IMR-90 (cell line): Measurements from ENCODE around the gene SPATA31C1. TPM values are rescaled to one million over a fixed set of nuclear protein-coding genes. Genes with fewer than 3 reads are reported as not detected.

Experiments
- ATAC-seq: fragments of 200-7000 bp; cut with Tn5 transposase; 2 replicates; pipeline ENCODE4 v1.9.1; 2020; ENCODE audit warnings: low read depth, mild to moderate bottlenecking, moderate library complexity
- BruUV-seq: library from RNA; stranded (reverse); fragments of 400-500 nt; replicated peaks from 2 replicates; lab custom pipeline; 2021; lab: Mats Ljungman, UMichigan
- CTCF ChIA-PET: fragments of 300-600 bp; formaldehyde crosslinking; extraction: SDS; loops from one replicate; lab custom pipeline; 2021; ENCODE audit warnings: antibody characterized with exemption; lab: Yijun Ruan, JAX
- POLR2A ChIA-PET: fragments of 300-600 bp; sonication (Branson Sonifier 250); formaldehyde crosslinking; loops from one replicate; lab custom pipeline; 2022; ENCODE audit warnings: antibody characterized with exemption; ENCODE audit not compliant: unreplicated experiment; lab: Charles Lee
- DNase-seq: peaks from one replicate; pipeline ENCODE4 v3.0.0; 2013
- H2AFZ ChIP-seq: replicated peaks from 2 replicates; pipeline ENCODE3; 2013; ENCODE audit warnings: low read length, mild to moderate bottlenecking; ENCODE audit not compliant: poor library complexity
- H2AK5ac ChIP-seq: 2 replicates; pipeline ENCODE4 v1.6.1; 2013; ENCODE audit warnings: low read depth, low read length, inconsistent platforms
- H2AK9ac ChIP-seq: replicated peaks from 2 replicates; pipeline ENCODE3; 2013; ENCODE audit warnings: mild to moderate bottlenecking, low read depth, low read length, moderate library complexity; ENCODE audit not compliant: poor library complexity
- H2BK120ac ChIP-seq: 2 replicates; pipeline ENCODE4 v1.6.1; 2013; ENCODE audit warnings: low read depth, low read length, inconsistent platforms
- H2BK15ac ChIP-seq: 3 replicates; pipeline ENCODE4 v1.6.1; 2013; ENCODE audit warnings: low read depth, low read length, inconsistent platforms
- H2BK20ac ChIP-seq: 2 replicates; pipeline ENCODE4 v1.6.1; 2013; ENCODE audit warnings: low read depth, mild to moderate bottlenecking, inconsistent platforms, low read length, moderate library complexity
- H2BK5ac ChIP-seq: 2 replicates; pipeline ENCODE4 v1.6.1; 2013; ENCODE audit warnings: mild to moderate bottlenecking, low read depth, low read length, inconsistent platforms; ENCODE audit not compliant: poor library complexity, severe bottlenecking
- H3K14ac ChIP-seq: replicated peaks from 2 replicates; pipeline ENCODE4 v1.6.1; 2013; ENCODE audit warnings: low read depth, low read length, inconsistent platforms
- H3K18ac ChIP-seq: 2 replicates; pipeline ENCODE4 v1.6.1; 2013; ENCODE audit warnings: low read depth, low read length, control low read depth
- H3K23ac ChIP-seq: 2 replicates; pipeline ENCODE4 v1.6.1; 2013; ENCODE audit warnings: low read depth, low read length, inconsistent platforms
- H3K27ac ChIP-seq: 2 replicates; pipeline ENCODE4 v1.5.1; 2013; ENCODE audit warnings: mild to moderate bottlenecking, control low read depth, low read length; ENCODE audit not compliant: insufficient read depth
- H3K27me3 ChIP-seq: 2 replicates; pipeline ENCODE4 v1.6.1; 2013; ENCODE audit warnings: low read length; ENCODE audit not compliant: control insufficient read depth, insufficient read depth
- H3K36me3 ChIP-seq: 2 replicates; pipeline ENCODE4 v1.6.1; 2013; ENCODE audit warnings: low read length, mixed read lengths; ENCODE audit not compliant: control insufficient read depth, insufficient read depth
- H3K4ac ChIP-seq: 2 replicates; pipeline ENCODE4 v1.6.1; 2013; ENCODE audit warnings: low read depth, low read length, inconsistent platforms
- H3K4me1 ChIP-seq: 2 replicates; pipeline ENCODE4 v1.6.1; 2013; ENCODE audit warnings: low read length, mixed read lengths; ENCODE audit not compliant: control insufficient read depth, insufficient read depth
- H3K4me2 ChIP-seq: 2 replicates; pipeline ENCODE4 v1.6.1; 2013; ENCODE audit warnings: low read depth, mild to moderate bottlenecking, control low read depth, low read length, moderate library complexity
- H3K4me3 ChIP-seq: 2 replicates; pipeline ENCODE4 v1.5.1; 2013; ENCODE audit warnings: low read depth, mild to moderate bottlenecking, control low read depth, low read length, moderate library complexity; ENCODE audit not compliant: insufficient read depth
- H3K56ac ChIP-seq: 2 replicates; pipeline ENCODE4 v1.6.1; 2013; ENCODE audit warnings: low read length, inconsistent platforms; ENCODE audit not compliant: insufficient read depth; ENCODE audit errors: extremely low read depth
- H3K79me1 ChIP-seq, 2 experiments: 2 replicates each; pipeline ENCODE4 v1.6.1; 2013; ENCODE audit warnings: low read length in 2 of 2, inconsistent platforms in 1 of 2, low read depth in 1 of 2
- H3K9ac ChIP-seq: 2 replicates; pipeline ENCODE4 v1.6.1; 2013; ENCODE audit warnings: low read depth, low read length, control low read depth
- H3K9me1 ChIP-seq: 2 replicates; pipeline ENCODE4 v1.6.1; 2013; ENCODE audit warnings: low read length, inconsistent platforms; ENCODE audit not compliant: insufficient read depth
- H3K9me3 ChIP-seq: 2 replicates; pipeline ENCODE4 v1.6.1; 2013; ENCODE audit warnings: low read length; ENCODE audit not compliant: control insufficient read depth, insufficient read depth
- H4K20me1 ChIP-seq: 2 replicates; pipeline ENCODE4 v1.6.1; 2013; ENCODE audit warnings: low read length, inconsistent platforms; ENCODE audit not compliant: insufficient read depth
- H4K5ac ChIP-seq: 2 replicates; pipeline ENCODE4 v1.6.1; 2013; ENCODE audit warnings: mild to moderate bottlenecking, low read depth, low read length, control low read depth
- H4K8ac ChIP-seq, 2 experiments: 2 replicates each; pipeline ENCODE4 v1.6.1; 2013; ENCODE audit warnings: low read depth in 2 of 2, low read length in 2 of 2, control low read depth in 1 of 2, inconsistent platforms in 1 of 2
- H4K91ac ChIP-seq: 2 replicates; pipeline ENCODE4 v1.6.1; 2013; ENCODE audit warnings: low read depth, low read length, inconsistent platforms; ENCODE audit not compliant: insufficient read depth
- ELK1 ChIP-seq: fragments of 150-350 bp; IDR thresholded peaks from 2 replicates; pipeline ENCODE4 v1.6.1; 2016; ENCODE audit warnings: low read depth, mild to moderate bottlenecking, low read length, moderate library complexity, borderline replicate concordance
- FOS ChIP-seq: fragments of 150-350 bp; IDR thresholded peaks from 2 replicates; pipeline ENCODE4 v1.6.1; 2016; ENCODE audit warnings: low read depth, low read length
- MAZ ChIP-seq: IDR thresholded peaks from 2 replicates; pipeline ENCODE4 v1.6.1; 2012; ENCODE audit warnings: low read depth, mild to moderate bottlenecking, low read length, improper control_type of control experiment, moderate library complexity, borderline replicate concordance
- POLR2A ChIP-seq: IDR thresholded peaks from 2 replicates; pipeline ENCODE4 v1.6.1; 2012; ENCODE audit warnings: mild to moderate bottlenecking, low read depth, low read length
- WGBS, 2 experiments: methylation state at CpG; one replicate each; pipeline versions ENCODE4 v1.1.5 to v1.1.7; 2013; ENCODE audit warnings: missing lambda C conversion rate in 2 of 2; ENCODE audit not compliant: insufficient read length in 1 of 2; ENCODE audit errors: extremely low coverage in 2 of 2; 5-methylcytosine and 5-hydroxymethylcytosine counted together
- dilution Hi-C: fragments of 300-500 bp; cut with HindIII; formaldehyde crosslinking; loops from one replicate; pipeline ENCODE4 v1.14.3; 2018; ENCODE audit warnings: low sequenced_read_pairs; ENCODE audit not compliant: unreplicated experiment
- in situ Hi-C: fragments of 300-500 bp; cut with MboI; formaldehyde crosslinking; loops from 3 replicates; pipeline ENCODE4 v1.14.3; 2019; ENCODE audit warnings: low sequenced_read_pairs, inconsistent platforms, mixed read lengths
- intact Hi-C: fragments of 100-400 bp; cut with micrococcal nuclease; formaldehyde crosslinking; loops from 2 replicates; pipeline ENCODE4 v1.10.0; 2022
- polyA plus RNA-seq, 3 experiments: library from polyadenylated mRNA; depleted of rRNA; stranded (reverse); fragments of >200 nt; gene quantifications; 2 replicates each; pipeline ENCODE4 v1.2.3, GENCODE V29; 2012; ENCODE audit warnings: low replicate concordance in 1 of 3
- total RNA-seq: library from RNA; depleted of rRNA; stranded (reverse); fragments of >200 nt; gene quantifications from 2 replicates; pipeline ENCODE4 v1.2.3, GENCODE V29; 2012
- TF ChIP-seq, protein P1 (sequence below): fragments of 150-350 bp; IDR thresholded peaks from 2 replicates; pipeline ENCODE4 v1.6.1; 2017; ENCODE audit warnings: mild to moderate bottlenecking, antibody characterized with exemption, low read length, low read depth

The SPATA31C1 gene
- total and polyA plus RNA-seq, 2 of the 4 experiments (the other 2 are of a cell fraction) = not detected

DNA sequence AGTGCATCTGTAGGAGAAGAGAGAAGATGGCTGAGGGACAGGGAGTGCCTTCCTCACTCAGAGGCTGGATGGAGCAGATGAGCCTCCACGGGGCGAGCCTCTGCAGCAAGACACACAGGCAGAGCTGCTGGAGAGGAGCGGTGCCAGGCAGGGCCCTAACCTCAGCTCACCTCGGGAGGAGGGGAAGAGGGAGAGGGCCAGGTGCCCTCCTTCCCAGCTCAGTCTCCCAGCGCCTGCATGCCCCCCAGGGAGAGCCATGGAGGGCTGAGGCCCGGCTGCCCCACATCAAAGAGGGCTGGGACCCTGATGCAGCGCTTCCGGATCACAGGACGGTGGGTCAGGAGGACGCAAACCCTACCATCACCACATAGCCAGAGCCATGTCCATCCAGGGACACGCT lies 48.7 kb upstream of the SPATA31C1 start:
- DNase-seq = no peak
- Histone ChIP-seq H3K79me1 (no peaks in the 10 kb centered on the region), H3K4ac (peak overlapping the region; percentile 54; the same call in 1 of the 2 replicates), H3K9ac (no peak overlapping the region), H3K4me1 (peaks cover 26% of the 10 kb centered on the region), H4K5ac (no peak overlapping the region), H3K9me1 (peaks cover 22% of the 10 kb centered on the region), H3K36me3 (no peaks in the 10 kb centered on the region), H2AK5ac (peak overlapping the region; percentile 97; the same call in 1 of the 2 replicates), H3K23ac (no peak overlapping the region), H4K91ac (no peak overlapping the region), H3K4me3 (no peak overlapping the region), H3K18ac (no peak overlapping the region), H2BK5ac (peak overlapping the region; percentile 88), H2BK120ac (no peak overlapping the region), H3K4me2 (no peak overlapping the region), H2BK15ac (peak overlapping the region; percentile 83; the same call in 1 of the 3 replicates), H3K27ac (no peak overlapping the region), H2AK9ac (no peak overlapping the region), H3K9me3 (no peaks in the 10 kb centered on the region), H3K56ac (no peak overlapping the region), H4K20me1 (no peaks in the 10 kb centered on the region), H3K27me3 (no peaks in the 10 kb centered on the region), H2BK20ac (no peak overlapping the region), H4K8ac (no peak overlapping the region), H2AFZ (peak overlapping the region; percentile 55), H3K14ac (no peak overlapping the region; the same call in 1 of the 2 replicates)
- ATAC-seq = no peak
- ChIA-PET POLR2A (no interaction called here), CTCF (no interaction called here)
- in situ Hi-C loops (no loop called here), dilution Hi-C loops (no loop called here), intact Hi-C loops (no loop called here)
- TF ChIP-seq ELK1 (no peak), FOS (no peak), POLR2A (no peak), MAZ (no peak)
- TF ChIP-seq, protein P1, sequence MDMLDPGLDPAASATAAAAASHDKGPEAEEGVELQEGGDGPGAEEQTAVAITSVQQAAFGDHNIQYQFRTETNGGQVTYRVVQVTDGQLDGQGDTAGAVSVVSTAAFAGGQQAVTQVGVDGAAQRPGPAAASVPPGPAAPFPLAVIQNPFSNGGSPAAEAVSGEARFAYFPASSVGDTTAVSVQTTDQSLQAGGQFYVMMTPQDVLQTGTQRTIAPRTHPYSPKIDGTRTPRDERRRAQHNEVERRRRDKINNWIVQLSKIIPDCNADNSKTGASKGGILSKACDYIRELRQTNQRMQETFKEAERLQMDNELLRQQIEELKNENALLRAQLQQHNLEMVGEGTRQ = no peak
- WGBS, 2 experiments = 100% methylated on average over 3 of the region's 11 CpGs; no CpG with 5 or more reads in 1 of the 2 experiments
- BruUV-seq = no TSS peak
